Neural progenitor cell (in vitro differentiated cells): Measurements from ENCODE around the gene CASK. TPM values are rescaled to one million over a fixed set of nuclear protein-coding genes. Genes with fewer than 3 reads are reported as not detected.
A peak's percentile ranks its signal among the peaks of the same experiment; 100 is the strongest.

Experiments used
- DNase-seq: peaks from one replicate; pipeline ENCODE4 v3.0.0-alpha.2; 2016; ENCODE audit warnings: low spot score
- H2AFZ ChIP-seq: fragments of 200-600 bp; sonication (generic); replicated peaks from 2 replicates; pipeline ENCODE4 v1.6.1; 2016; ENCODE audit warnings: antibody characterized with exemption
- H3F3A ChIP-seq: fragments of 200-600 bp; sonication (generic); 2 replicates; pipeline ENCODE4 v1.6.1; 2016; ENCODE audit warnings: antibody characterized with exemption, low read depth
- H3K27ac ChIP-seq: fragments of 200-600 bp; sonication (generic); 2 replicates; pipeline ENCODE4 v1.5.1; 2016; ENCODE audit warnings: mild to moderate bottlenecking
- H3K27me3 ChIP-seq: fragments of 200-600 bp; sonication (generic); 2 replicates; pipeline ENCODE4 v1.6.1; 2016; ENCODE audit warnings: mild to moderate bottlenecking, moderate library complexity
- H3K36me3 ChIP-seq: fragments of 200-600 bp; sonication (generic); 2 replicates; pipeline ENCODE4 v1.5.1; 2016
- H3K4me1 ChIP-seq: fragments of 200-600 bp; sonication (generic); 2 replicates; pipeline ENCODE4 v1.6.1; 2016; ENCODE audit warnings: mixed run types
- H3K4me2 ChIP-seq: fragments of 200-600 bp; sonication (generic); 2 replicates; pipeline ENCODE4 v1.6.1; 2016
- H3K4me3 ChIP-seq: fragments of 200-600 bp; sonication (generic); 2 replicates; pipeline ENCODE4 v1.5.1; 2016
- H3K79me2 ChIP-seq: fragments of 200-600 bp; sonication (generic); 2 replicates; pipeline ENCODE4 v1.6.1; 2016; ENCODE audit warnings: low read depth
- H3K9ac ChIP-seq: fragments of 200-600 bp; sonication (generic); 2 replicates; pipeline ENCODE4 v1.6.1; 2016
- H3K9me3 ChIP-seq: fragments of 200-600 bp; sonication (generic); 2 replicates; pipeline ENCODE4 v1.5.1; 2016; ENCODE audit warnings: low read depth
- H4K20me1 ChIP-seq: fragments of 200-600 bp; sonication (generic); 2 replicates; pipeline ENCODE4 v1.6.1; 2016; ENCODE audit warnings: low read depth
- H3K27ac Mint-ChIP-seq: 3 replicates; pipeline ENCODE4 v1.8.0; 2021; ENCODE audit warnings: mixed read lengths
- H3K27me3 Mint-ChIP-seq: 2 replicates; pipeline ENCODE4 v1.8.0; 2022; ENCODE audit warnings: low read depth, mild to moderate bottlenecking, inconsistent platforms, moderate library complexity, mixed read lengths; ENCODE audit not compliant: insufficient read depth
- H3K36me3 Mint-ChIP-seq: 3 replicates; pipeline ENCODE4 v1.8.0; 2021; ENCODE audit warnings: mixed read lengths
- H3K4me1 Mint-ChIP-seq: 3 replicates; pipeline ENCODE4 v1.8.0; 2021; ENCODE audit warnings: mixed read lengths
- H3K4me3 Mint-ChIP-seq: 3 replicates; pipeline ENCODE4 v1.8.0; 2021; ENCODE audit warnings: mild to moderate bottlenecking, moderate library complexity, mixed read lengths
- H3K9me3 Mint-ChIP-seq: 3 replicates; pipeline ENCODE4 v1.8.0; 2020; ENCODE audit warnings: mixed read lengths
- CTCF ChIP-seq: fragments of 200-600 bp; sonication (generic); IDR thresholded peaks from 2 replicates; pipeline ENCODE4 v1.5.1; 2017; ENCODE audit warnings: antibody characterized with exemption, mild to moderate bottlenecking
- EZH2 ChIP-seq: fragments of 200-600 bp; sonication (generic); IDR thresholded peaks from 2 replicates; pipeline ENCODE4 v1.6.1; 2017; ENCODE audit warnings: antibody characterized with exemption, mild to moderate bottlenecking, moderate library complexity
- EZH2phosphoT487 ChIP-seq: fragments of 200-600 bp; sonication (generic); IDR thresholded peaks from 2 replicates; pipeline ENCODE4 v1.6.1; 2017; ENCODE audit warnings: antibody characterized with exemption
- total RNA-seq: library from RNA; depleted of rRNA; stranded (reverse); fragments of >200 nt; gene quantifications from 2 replicates; pipeline ENCODE4 v1.2.3, GENCODE V29; 2015; ENCODE audit warnings: low replicate concordance

The CASK gene
- total RNA-seq, 1 donor from 2014 or later: 85.4 TPM

- no peaks in the 10 kb centered on the region for H3K79me2 ChIP-seq
- peaks cover 27% of the 10 kb centered on the region for H3K4me1 Mint-ChIP-seq
- H2AFZ ChIP-seq: no peak overlapping the region
- no peaks in the 10 kb centered on the region for H3K36me3 ChIP-seq
- peak; percentile 50 for DNase-seq
- H3K9me3 Mint-ChIP-seq: peaks cover 17% of the 10 kb centered on the region
- no peaks in the 10 kb centered on the region for H3K9me3 ChIP-seq
- TF ChIP-seq CTCF: peak; percentile 57
- TF ChIP-seq EZH2phosphoT487: no peak
- H3K9ac ChIP-seq: no peak overlapping the region
- no peak overlapping the region for H3K27ac Mint-ChIP-seq
- H3F3A ChIP-seq: peaks cover 40% of the 10 kb centered on the region
- no peak overlapping the region for H3K4me2 ChIP-seq
- H3K27me3 Mint-ChIP-seq: peaks cover 6% of the 10 kb centered on the region
- H3K4me1 ChIP-seq: peaks cover 32% of the 10 kb centered on the region
- no peaks in the 10 kb centered on the region for H3K27me3 ChIP-seq
- H3K36me3 Mint-ChIP-seq: no peaks in the 10 kb centered on the region
- H3K4me3 Mint-ChIP-seq: no peak overlapping the region
- H3K4me3 ChIP-seq: no peak overlapping the region
- H4K20me1 ChIP-seq: no peaks in the 10 kb centered on the region
- no peak overlapping the region for H3K27ac ChIP-seq
Observed at GRCh38 chrX:41481264-41482109, 441.9 kb downstream of the CASK start.

DNA sequence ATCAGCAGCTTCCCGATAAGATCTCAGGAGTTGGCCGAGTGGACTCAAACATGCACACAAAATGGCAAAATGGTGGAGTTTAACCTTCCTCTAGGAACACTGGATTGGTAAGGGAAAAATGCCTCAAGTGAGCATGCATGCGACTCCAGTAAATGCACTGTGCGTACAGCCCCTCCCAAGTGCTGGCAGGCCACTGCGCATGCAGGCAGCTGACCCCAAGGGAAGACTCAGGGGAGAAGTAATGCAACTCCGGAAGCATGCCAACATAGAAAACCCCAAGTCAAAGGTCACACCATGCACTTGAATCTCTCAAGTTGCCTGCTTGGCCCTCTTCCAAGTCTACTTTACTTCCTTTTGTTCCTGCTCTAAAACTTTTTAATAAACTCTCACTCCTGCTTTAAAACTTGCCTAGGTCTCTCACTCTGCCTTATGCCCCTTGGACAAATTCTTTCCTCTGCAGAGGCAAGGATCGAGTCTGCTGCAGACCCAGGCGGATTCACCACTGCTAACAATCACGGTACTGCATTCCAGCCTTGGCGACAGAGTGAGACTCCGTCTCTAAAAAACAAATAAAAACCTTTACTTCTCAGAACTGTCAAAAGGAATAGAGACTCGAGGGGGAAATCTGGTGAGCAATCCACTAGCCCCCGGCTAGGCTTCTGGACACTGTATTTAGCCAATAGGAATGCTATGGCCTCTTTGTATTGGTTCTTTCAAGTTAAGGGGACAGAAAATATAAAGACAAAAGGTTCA lies 442.7 kb downstream of the CASK start:
- H3K9me3 Mint-ChIP-seq: peaks cover 13% of the 10 kb centered on the region
- H3K27ac ChIP-seq: no peak overlapping the region
- peak overlapping the region; percentile 74 for H3K27ac Mint-ChIP-seq

GRCh38 chrX:41478381-41478911 lies 444.9 kb downstream of the CASK start:
- Histone ChIP-seq H3K27me3 (no peaks in the 10 kb centered on the region), H3K36me3 (no peaks in the 10 kb centered on the region), H2AFZ (no peak overlapping the region), H3K9me3 (no peaks in the 10 kb centered on the region), H3K9ac (no peak overlapping the region), H3F3A (peaks cover 58% of the 10 kb centered on the region), H4K20me1 (no peaks in the 10 kb centered on the region), H3K4me2 (no peak overlapping the region), H3K27ac (no peak overlapping the region), H3K4me3 (no peak overlapping the region), H3K79me2 (no peaks in the 10 kb centered on the region), H3K4me1 (peaks cover 34% of the 10 kb centered on the region)
- DNase-seq: no peak
- H3K4me3 Mint-ChIP-seq: no peak overlapping the region
- H3K27ac Mint-ChIP-seq: peak overlapping the region; percentile 95
- peaks cover 22% of the 10 kb centered on the region for H3K9me3 Mint-ChIP-seq
- peaks cover 8% of the 10 kb centered on the region for H3K27me3 Mint-ChIP-seq
- no peaks in the 10 kb centered on the region for H3K36me3 Mint-ChIP-seq
- no peak for TF ChIP-seq EZH2phosphoT487
- TF ChIP-seq CTCF: no peak
- no peak for TF ChIP-seq EZH2
- peaks cover 41% of the 10 kb centered on the region for H3K4me1 Mint-ChIP-seq

More for the DNA sequence above, 442.7 kb downstream of the CASK start:
- no peak overlapping the region for H3K4me3 ChIP-seq
- no peaks in the 10 kb centered on the region for H3K36me3 ChIP-seq
- peaks cover 37% of the 10 kb centered on the region for H3K4me1 ChIP-seq
- no peak for DNase-seq
- no peak overlapping the region for H2AFZ ChIP-seq
- Mint-ChIP-seq H3K4me3 (no peak overlapping the region), H3K27me3 (peaks cover 6% of the 10 kb centered on the region), H3K36me3 (no peaks in the 10 kb centered on the region), H3K4me1 (peaks cover 31% of the 10 kb centered on the region)
- no peaks in the 10 kb centered on the region for H4K20me1 ChIP-seq
- H3K27me3 ChIP-seq: no peaks in the 10 kb centered on the region
- no peak for TF ChIP-seq CTCF
- no peak for TF ChIP-seq EZH2phosphoT487
- TF ChIP-seq EZH2: no peak
- H3K4me2 ChIP-seq: no peak overlapping the region
- no peaks in the 10 kb centered on the region for H3K79me2 ChIP-seq
- no peaks in the 10 kb centered on the region for H3K9me3 ChIP-seq
- peaks cover 48% of the 10 kb centered on the region for H3F3A ChIP-seq
- no peak overlapping the region for H3K9ac ChIP-seq
